PC-9 (cell line): ENCODE data around the gene PET100.

Source experiments
- CTCF ChIP-seq: fragments of 200-600 bp; sonication (generic); conservative IDR thresholded peaks from 2 replicates; pipeline ENCODE4 v1.6.1; 2017; ENCODE audit warnings: mixed run types, antibody characterized with exemption, mild to moderate bottlenecking, moderate library complexity
- EZH2 ChIP-seq: fragments of 200-600 bp; sonication (generic); IDR thresholded peaks from 2 replicates; pipeline ENCODE4 v1.8.0; 2017; ENCODE audit warnings: antibody characterized with exemption, low read depth

- TF ChIP-seq CTCF (no peak), EZH2 (no peak)
Measured at GRCh38 chr19:7636317-7636690, 6.7 kb downstream of the PET100 start.
